HCT116 (cell line): ENCODE measurements around the gene PRRG2. TPM values are rescaled to one million over a fixed set of nuclear protein-coding genes. Genes with fewer than 3 reads are reported as not detected.

ENCODE experiments used
- ATAC-seq: fragments of 200-7000 bp; cut with Tn5 transposase; 2 replicates; pipeline ENCODE4 v1.9.1; 2020; ENCODE audit warnings: mild to moderate bottlenecking, moderate library complexity
- BruUV-seq: library from RNA; stranded (reverse); fragments of 400-500 nt; replicated peaks from 2 replicates; lab custom pipeline; 2021; lab: Mats Ljungman, UMichigan
- CTCF ChIA-PET: fragments of 300-600 bp; sonication (Branson Sonifier 250); formaldehyde crosslinking; loops from one replicate; lab custom pipeline; 2021; ENCODE audit warnings: antibody characterized with exemption; lab: Charles Lee
- POLR2A ChIA-PET: fragments of 300-600, 350-600 bp; sonication (Branson Sonifier 250); formaldehyde crosslinking; loops from one replicate; lab custom pipeline; 2021; ENCODE audit warnings: antibody characterized with exemption; lab: Charles Lee
- RAD21 ChIA-PET, 2 experiments: fragments of 300-600 bp; sonication (Branson Sonifier 250); formaldehyde crosslinking; loops; one replicate each; lab custom pipeline; 2023; ENCODE audit warnings: low total read pairs in 2 of 2; ENCODE audit not compliant: uncharacterized antibody in 2 of 2, unreplicated experiment in 2 of 2, low non-redundant PET in 1 of 2; lab: Charles Lee
- DNase-seq: peaks from one replicate; pipeline ENCODE4 v3.0.0-alpha.2; 2010; ENCODE audit warnings: low read depth, low spot score
- H2AFZ ChIP-seq: fragments of 200-600 bp; shearing (Covaris generic), sonication (generic); 2 replicates; pipeline ENCODE4 v1.6.1; 2017; ENCODE audit warnings: low read depth, mixed run types, mixed read lengths, antibody characterized with exemption, low read length; ENCODE audit not compliant: poor library complexity, severe bottlenecking
- H3K27ac ChIP-seq: 2 replicates; pipeline ENCODE4 v1.5.1; 2012; ENCODE audit warnings: low read depth, low read length
- H3K27me3 ChIP-seq: fragments of 200-600 bp; sonication (generic); 2 replicates; pipeline ENCODE4 v1.6.1; 2016; ENCODE audit warnings: mixed run types, low read length, mixed read lengths; ENCODE audit not compliant: insufficient read depth
- H3K36me3 ChIP-seq, 2 experiments: fragments of 200-500 bp in 1 of 2; fragments of 200-600 bp in 1 of 2; sonication (Bioruptor generic) in 1 of 2; sonication (generic) in 1 of 2; 2 replicates each; pipeline versions ENCODE4 v1.5.1 to v1.6.1; 2014 to 2016; ENCODE audit warnings: low read length in 2 of 2, inconsistent platforms in 1 of 2, mixed read lengths in 1 of 2, mixed run types in 1 of 2; ENCODE audit not compliant: insufficient read depth in 2 of 2, control insufficient read depth in 1 of 2
- H3K4me1 ChIP-seq, 2 experiments: fragments of 200-600 bp in 1 of 2; sonication (generic) in 1 of 2; 2 replicates each; pipeline versions ENCODE4 v1.5.1 to v1.6.1; 2012 to 2017; ENCODE audit warnings: low read length in 2 of 2, inconsistent platforms in 1 of 2, mild to moderate bottlenecking in 1 of 2, mixed read lengths in 1 of 2, mixed run types in 1 of 2, moderate library complexity in 1 of 2; ENCODE audit not compliant: insufficient read depth in 2 of 2, control insufficient read depth in 1 of 2
- H3K4me2 ChIP-seq: fragments of 200-600 bp; sonication (generic); 2 replicates; pipeline ENCODE4 v1.6.1; 2017; ENCODE audit warnings: mixed run types, low read length, mixed read lengths
- H3K4me3 ChIP-seq, 2 experiments: fragments of 200-600 bp in 1 of 2; sonication (generic) in 1 of 2; replicated peaks in 1 of 2; 2 replicates each; pipeline ENCODE4 v1.5.1; 2011 to 2016; ENCODE audit warnings: low read length in 2 of 2, control low read depth in 1 of 2, low read depth in 1 of 2, mild to moderate bottlenecking in 1 of 2, mixed read lengths in 1 of 2, mixed run types in 1 of 2
- H3K79me2 ChIP-seq: fragments of 200-600 bp; sonication (generic); 2 replicates; pipeline ENCODE4 v1.6.1; 2017; ENCODE audit warnings: mild to moderate bottlenecking, mixed run types, low read length, moderate library complexity, mixed read lengths; ENCODE audit not compliant: insufficient read depth
- H3K9ac ChIP-seq: fragments of 200-600 bp; sonication (generic); 2 replicates; pipeline ENCODE4 v1.6.1; 2016; ENCODE audit warnings: low read length, mixed read lengths
- H3K9me2 ChIP-seq: fragments of 200-600 bp; sonication (generic), shearing (Covaris generic); 2 replicates; pipeline ENCODE4 v1.6.1; 2017; ENCODE audit warnings: mixed run types, mild to moderate bottlenecking, moderate library complexity; ENCODE audit not compliant: insufficient read depth
- H3K9me3 ChIP-seq, 2 experiments: fragments of 200-500 bp in 1 of 2; fragments of 200-600 bp in 1 of 2; sonication (Bioruptor generic) in 1 of 2; sonication (generic) in 1 of 2; 2 replicates each; pipeline ENCODE4 v1.6.1; 2014 to 2017; ENCODE audit warnings: low read length in 2 of 2, mixed read lengths in 2 of 2, inconsistent platforms in 1 of 2, low read depth in 1 of 2, mild to moderate bottlenecking in 1 of 2, mixed run types in 1 of 2, moderate library complexity in 1 of 2; ENCODE audit not compliant: control insufficient read depth in 1 of 2, insufficient read depth in 1 of 2
- H4K20me1 ChIP-seq: fragments of 200-600 bp; sonication (generic), shearing (Covaris generic); 2 replicates; pipeline ENCODE4 v1.6.1; 2017; ENCODE audit warnings: mixed run types, mild to moderate bottlenecking, moderate library complexity; ENCODE audit not compliant: insufficient read depth
- CEBPB ChIP-seq: IDR thresholded peaks from 2 replicates; pipeline ENCODE4 v1.6.1; 2012; ENCODE audit warnings: low read depth
- EGR1 ChIP-seq: IDR thresholded peaks from 2 replicates; pipeline ENCODE4 v1.6.1; 2012; ENCODE audit warnings: low read depth
- EZH2 ChIP-seq: fragments of 200-600 bp; sonication (generic); IDR thresholded peaks from 2 replicates; pipeline ENCODE4 v1.6.1; 2017; ENCODE audit warnings: antibody characterized with exemption, mixed run types
- FOSL1 ChIP-seq: IDR thresholded peaks from 2 replicates; pipeline ENCODE4 v1.6.1; 2012; ENCODE audit warnings: low read depth
- JUND ChIP-seq: IDR thresholded peaks from 2 replicates; pipeline ENCODE4 v1.6.1; 2012
- POLR2AphosphoS5 ChIP-seq: IDR thresholded peaks from 2 replicates; pipeline ENCODE4 v1.6.1; 2011; ENCODE audit warnings: mild to moderate bottlenecking, low read depth, low read length, moderate library complexity
- RAD21 ChIP-seq: IDR thresholded peaks from 2 replicates; pipeline ENCODE4 v1.6.1; 2012; ENCODE audit warnings: low read depth, mild to moderate bottlenecking
- SP1 ChIP-seq: IDR thresholded peaks from 2 replicates; pipeline ENCODE4 v1.6.1; 2012; ENCODE audit warnings: low read depth
- SRF ChIP-seq: IDR thresholded peaks from 2 replicates; pipeline ENCODE4 v1.6.1; 2012; ENCODE audit warnings: low read depth
- ZFX ChIP-seq: fragments of 450-650 bp; IDR thresholded peaks from 2 replicates; pipeline ENCODE4 v1.6.1; 2017
- ZNF274 ChIP-seq: fragments of 200-500 bp; sonication (Bioruptor generic); IDR thresholded peaks from 2 replicates; pipeline ENCODE4 v1.6.1; 2014; ENCODE audit warnings: mild to moderate bottlenecking, low read depth, low read length, inconsistent platforms
- intact Hi-C: fragments of 100-400 bp; cut with micrococcal nuclease; formaldehyde crosslinking; loops from 2 replicates; pipeline ENCODE4 v1.10.0; 2022
- total RNA-seq: library from RNA; stranded (reverse); gene quantifications from one replicate; pipeline ENCODE4 v1.2.1, GENCODE V29; 2021; ENCODE audit not compliant: unreplicated experiment
- TF ChIP-seq, protein P1 (sequence below): IDR thresholded peaks from 2 replicates; pipeline ENCODE4 v1.6.1; 2012
- TF ChIP-seq, protein P2 (sequence below): IDR thresholded peaks from 2 replicates; pipeline ENCODE4 v1.6.1; 2012

PRRG2 gene
- total RNA-seq, 1 experiment from 2014 or later: 6.2 TPM

DNA sequence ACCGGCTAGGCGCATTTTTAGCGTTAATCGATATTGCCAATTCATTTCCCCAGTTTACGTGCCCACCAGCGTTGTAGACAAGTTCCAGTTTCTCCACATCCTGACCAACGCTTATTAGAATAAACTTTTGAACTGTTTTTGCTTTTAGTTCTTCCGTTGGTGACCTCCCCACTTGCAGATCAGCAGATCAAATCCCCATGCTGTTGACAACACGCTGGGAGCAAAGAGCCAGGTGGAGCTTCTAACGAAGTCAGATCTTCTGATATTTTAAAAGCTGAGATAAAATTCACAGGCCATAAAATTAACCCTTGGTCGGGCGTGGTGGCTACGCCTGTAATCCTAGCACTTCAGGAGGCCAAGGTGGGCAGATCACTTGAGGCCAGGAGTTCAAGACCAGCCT is 32.1 kb upstream of the PRRG2 start:
- no peaks in the 10 kb centered on the region for H3K9me2 ChIP-seq
- no peaks in the 10 kb centered on the region for H3K27me3 ChIP-seq
- H3K4me1 ChIP-seq: peaks cover 3 to 14% of the 10 kb centered on the region in 2 experiments; a peak in 3 of 4 replicates
- ChIA-PET POLR2A (interaction anchor here (0.6 kb wide), 1 partner anchor 127 kb away, joined by 4 read pairs; no protein-coding TSS in a partner anchor), RAD21 (interaction anchor here in 1 of 2 experiments (0.6 kb wide), 1 partner anchor 29 kb away, joined by 3 read pairs; no protein-coding TSS in a partner anchor), CTCF (interaction anchor here (4.8 kb wide), 1 partner anchor 22 kb away, joined by 29 read pairs; no protein-coding TSS in a partner anchor)
- no peak overlapping the region for H3K9ac ChIP-seq
- no peaks in the 10 kb centered on the region for H3K9me3 ChIP-seq
- no peak overlapping the region for H3K4me3 ChIP-seq
- no peak overlapping the region for H2AFZ ChIP-seq
- intact Hi-C loops: loop anchor here (5.0 kb wide), 1 partner anchor 322 kb away; no protein-coding TSS in a partner anchor
- ATAC-seq (no peak), DNase-seq (no peak)
- no peaks in the 10 kb centered on the region for H3K79me2 ChIP-seq
- H3K36me3 ChIP-seq: peaks cover 0 to 6% of the 10 kb centered on the region in 2 experiments; a peak in 2 of 4 replicates
- no peak overlapping the region for H3K27ac ChIP-seq
- H3K4me2 ChIP-seq: no peak overlapping the region
- no TSS peak for BruUV-seq
- no peaks in the 10 kb centered on the region for H4K20me1 ChIP-seq
- TF ChIP-seq ZFX (no peak), ZNF274 (no peak), EZH2 (no peak), POLR2AphosphoS5 (no peak), FOSL1 (no peak), JUND (no peak), CEBPB (no peak), SRF (no peak), RAD21 (no peak), SP1 (no peak), EGR1 (no peak)
- TF ChIP-seq, protein P1, sequence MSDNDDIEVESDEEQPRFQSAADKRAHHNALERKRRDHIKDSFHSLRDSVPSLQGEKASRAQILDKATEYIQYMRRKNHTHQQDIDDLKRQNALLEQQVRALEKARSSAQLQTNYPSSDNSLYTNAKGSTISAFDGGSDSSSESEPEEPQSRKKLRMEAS: no peak
- TF ChIP-seq, protein P2, sequence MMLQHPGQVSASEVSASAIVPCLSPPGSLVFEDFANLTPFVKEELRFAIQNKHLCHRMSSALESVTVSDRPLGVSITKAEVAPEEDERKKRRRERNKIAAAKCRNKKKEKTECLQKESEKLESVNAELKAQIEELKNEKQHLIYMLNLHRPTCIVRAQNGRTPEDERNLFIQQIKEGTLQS: no peak
